ENCODE data around the gene ADORA1.

Gene ADORA1

DNA sequence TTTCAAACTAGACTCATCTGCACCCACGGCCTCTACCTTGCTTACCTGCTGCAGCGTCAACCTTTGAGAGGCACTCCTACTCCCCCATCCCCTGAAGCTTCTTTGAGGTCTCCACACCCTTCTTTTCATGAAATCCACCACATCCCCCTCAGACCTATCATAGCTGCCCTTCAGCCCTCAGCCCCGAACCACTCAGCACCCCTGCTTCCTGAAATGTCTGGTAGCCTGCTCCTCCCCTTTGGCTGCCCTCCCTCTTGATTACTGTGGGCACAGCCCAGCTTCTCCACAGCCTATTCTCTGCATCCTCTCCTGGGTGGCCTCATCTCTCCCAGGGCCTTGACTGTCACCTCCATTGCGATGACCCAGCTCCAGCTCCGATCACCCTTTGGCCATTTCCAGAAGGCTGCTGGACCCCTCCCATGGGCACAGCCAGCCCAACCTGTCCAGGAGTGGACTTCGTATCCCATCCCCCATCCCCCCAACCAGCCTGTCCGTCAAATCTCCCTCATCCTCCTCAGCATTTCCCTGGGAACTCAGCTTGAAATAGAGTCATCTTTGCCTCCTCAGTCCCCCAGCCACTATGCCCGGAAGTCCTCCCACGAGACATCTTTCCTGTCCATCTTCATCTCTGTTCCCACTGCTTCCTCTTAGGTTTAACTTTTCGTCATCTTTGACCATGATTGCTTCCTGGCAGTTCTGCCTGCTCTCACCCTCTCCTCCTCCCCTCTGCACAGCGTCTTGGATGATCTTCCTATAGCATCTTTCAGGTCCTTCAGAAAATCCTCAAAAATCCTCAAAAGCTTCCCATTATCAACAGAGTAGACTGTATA is 6.1 kb upstream of the ADORA1 start:
- DNase-seq (ENCODE audit: low read depth), result no peak

DNA sequence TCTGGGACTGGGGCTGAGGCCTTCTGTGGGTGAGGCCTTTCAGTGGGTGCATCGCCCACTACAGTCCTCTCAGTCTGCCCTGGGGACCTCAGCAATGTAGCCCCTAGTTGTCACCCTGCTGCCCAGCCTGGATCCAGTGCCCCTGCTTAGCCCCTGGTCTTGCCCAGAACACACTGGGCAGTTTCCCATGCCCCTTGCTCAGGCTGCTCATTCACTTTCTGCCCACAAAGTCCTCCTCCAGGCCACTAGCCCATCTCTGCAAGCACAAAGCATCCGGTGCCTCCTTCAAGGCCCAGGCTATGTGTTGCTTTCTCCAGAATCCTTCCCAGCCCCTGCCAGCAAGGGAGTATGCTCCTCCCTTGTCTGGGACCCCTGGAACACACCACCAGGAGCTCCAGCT is 5.4 kb upstream of the ADORA1 start:
- DNase-seq (ENCODE audit: low read depth), result no peak

DNA sequence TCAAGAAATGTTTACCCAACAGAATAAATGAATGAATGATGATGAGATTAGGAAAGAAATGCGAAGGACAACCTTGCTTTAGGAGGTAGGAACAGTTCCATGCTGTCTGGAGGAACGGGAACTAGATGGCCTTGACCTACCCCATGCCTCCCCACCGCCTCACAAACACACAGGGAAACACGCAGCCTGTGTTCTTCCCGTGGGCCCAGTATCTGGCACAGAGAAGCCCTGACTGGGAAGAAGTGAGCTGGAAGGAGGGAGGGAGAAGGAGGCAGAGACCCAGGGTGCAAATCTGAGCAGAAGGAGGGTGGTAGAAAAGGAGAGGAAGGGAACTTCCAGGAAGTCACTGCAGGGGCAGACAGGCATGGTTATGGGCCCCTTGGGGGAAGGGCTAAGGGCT is 3.5 kb upstream of the ADORA1 start:
- no peak for DNase-seq (ENCODE audit: low read depth)

DNA sequence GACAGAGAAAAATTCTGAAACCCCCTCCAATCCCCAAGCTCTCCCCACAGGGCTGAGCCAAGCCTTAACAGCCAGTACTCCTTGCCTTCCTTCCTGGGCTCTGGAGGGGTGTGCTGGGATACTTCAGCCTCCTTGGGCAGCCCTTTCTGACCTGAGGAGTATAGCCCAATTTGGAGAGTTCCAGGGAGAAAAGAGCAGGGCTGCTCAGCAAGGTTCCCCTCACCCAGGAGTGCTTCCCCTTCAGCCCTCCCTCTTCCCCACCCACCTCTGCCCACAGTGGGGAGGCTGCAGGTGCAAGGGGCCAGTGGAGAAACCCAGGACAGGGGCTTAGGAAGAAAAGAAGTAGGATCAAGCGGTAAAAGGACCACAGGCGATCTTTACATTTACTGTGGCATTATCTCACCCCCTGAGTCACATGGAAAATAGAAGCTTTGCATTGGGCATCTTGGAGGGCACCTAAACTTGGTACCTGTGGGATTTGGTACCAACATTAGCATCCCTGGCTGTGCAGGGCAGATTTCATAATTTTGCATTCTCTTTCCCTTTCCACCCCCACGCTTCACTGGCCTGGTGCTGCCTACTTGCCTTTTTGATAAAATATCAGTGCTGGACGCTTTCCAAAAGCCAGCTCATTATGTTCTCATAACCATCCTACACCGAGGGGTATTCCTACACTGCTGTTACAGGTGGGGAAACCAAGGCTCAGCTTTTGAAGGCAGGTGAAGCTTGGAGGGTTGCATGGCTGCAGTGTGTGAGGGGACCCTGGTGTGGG is 2.8 kb upstream of the ADORA1 start:
- DNase-seq (ENCODE audit: low read depth), result no peak

DNA sequence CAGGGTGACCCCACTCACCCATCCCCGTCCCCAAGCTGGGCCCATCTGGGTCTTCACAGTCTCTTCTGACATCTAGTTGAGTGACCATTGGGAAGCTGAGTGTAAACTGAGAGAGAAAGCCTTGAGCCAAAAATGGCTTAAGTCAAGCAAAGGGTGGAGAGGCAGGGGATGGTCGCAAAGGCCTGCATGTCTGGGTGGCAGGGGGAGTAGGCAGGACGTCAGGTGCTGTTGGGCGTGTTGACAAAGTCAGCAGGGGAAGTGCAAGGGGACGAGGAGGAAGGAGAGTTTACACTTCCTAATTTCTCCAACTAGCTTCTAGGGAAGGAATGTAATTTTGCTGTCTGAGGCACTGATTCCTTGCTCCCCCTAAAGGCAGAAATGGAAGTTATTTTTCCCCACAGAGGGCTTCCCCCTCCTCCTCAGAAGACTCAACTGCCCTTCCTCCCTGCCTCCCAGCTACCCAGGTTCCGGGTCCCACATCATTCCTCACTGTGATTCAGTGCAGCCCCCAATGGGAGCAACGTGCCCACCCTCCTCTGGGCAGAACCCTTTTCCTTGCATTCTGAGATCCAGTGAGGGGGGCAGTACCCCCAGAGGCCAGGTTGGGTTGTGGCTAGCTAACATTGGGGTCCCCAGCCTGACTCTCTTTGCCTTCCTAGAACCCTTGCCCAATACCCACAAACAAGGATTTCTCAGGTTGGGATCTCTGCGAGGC is 1.2 kb upstream of the ADORA1 start:
- DNase-seq (ENCODE audit: low read depth), result no peak

DNA sequence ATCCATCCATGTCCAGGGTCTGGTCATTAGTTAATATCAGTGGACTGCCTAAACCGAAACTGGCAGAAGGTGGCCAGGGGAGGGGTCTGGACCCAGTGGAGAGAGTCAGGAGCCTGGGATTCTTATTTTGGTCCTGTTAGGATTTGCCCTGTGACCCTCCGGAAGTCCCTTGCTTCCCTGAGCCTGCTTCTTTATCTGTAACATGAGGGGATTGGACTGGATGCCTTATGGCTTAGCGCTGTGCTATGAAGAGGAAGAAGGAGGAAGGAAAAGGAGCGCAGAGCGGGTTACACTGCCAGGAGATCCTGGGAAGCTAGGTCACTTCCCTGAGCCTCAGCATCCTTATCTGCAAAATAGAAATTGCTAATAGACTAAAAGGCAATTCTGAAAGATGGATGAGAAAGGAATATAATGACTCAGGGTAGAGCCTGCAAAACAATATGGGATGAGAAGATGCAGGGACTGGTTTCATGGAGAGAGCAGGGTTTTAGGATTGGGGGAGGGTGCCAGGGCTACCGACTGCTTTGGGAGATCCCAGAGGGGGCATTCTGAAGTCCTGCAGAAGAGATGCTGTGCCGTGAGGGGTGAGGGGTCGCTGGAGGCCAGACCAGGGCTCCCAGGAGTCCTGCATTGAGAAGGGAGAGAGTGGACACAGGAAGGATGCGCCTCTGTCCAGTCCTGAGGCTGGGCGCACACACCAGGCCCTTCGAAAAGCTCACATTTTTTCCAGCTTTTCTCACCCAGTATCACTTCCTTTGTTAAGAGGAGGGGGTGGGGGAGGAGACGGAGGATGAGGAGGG is 460 bp upstream of the ADORA1 start:
- DNase-seq (ENCODE audit: low read depth), result no peak

DNA sequence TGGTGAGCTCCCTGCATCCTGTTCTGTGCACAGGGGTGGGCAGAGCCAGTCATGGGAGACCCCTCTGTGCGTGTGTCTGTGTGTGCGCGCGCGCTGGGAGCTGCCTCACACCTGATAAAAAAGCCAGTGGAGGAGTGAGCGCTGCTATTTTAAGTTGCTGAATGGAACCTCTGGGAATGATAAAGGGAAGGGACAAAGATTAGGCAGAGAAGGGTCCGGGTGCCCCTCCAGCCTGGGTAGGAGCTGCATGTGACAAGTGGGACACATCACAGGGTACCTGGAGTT is 847 bp downstream of the ADORA1 start:
- DNase-seq (ENCODE audit: low read depth), result no peak

DNA sequence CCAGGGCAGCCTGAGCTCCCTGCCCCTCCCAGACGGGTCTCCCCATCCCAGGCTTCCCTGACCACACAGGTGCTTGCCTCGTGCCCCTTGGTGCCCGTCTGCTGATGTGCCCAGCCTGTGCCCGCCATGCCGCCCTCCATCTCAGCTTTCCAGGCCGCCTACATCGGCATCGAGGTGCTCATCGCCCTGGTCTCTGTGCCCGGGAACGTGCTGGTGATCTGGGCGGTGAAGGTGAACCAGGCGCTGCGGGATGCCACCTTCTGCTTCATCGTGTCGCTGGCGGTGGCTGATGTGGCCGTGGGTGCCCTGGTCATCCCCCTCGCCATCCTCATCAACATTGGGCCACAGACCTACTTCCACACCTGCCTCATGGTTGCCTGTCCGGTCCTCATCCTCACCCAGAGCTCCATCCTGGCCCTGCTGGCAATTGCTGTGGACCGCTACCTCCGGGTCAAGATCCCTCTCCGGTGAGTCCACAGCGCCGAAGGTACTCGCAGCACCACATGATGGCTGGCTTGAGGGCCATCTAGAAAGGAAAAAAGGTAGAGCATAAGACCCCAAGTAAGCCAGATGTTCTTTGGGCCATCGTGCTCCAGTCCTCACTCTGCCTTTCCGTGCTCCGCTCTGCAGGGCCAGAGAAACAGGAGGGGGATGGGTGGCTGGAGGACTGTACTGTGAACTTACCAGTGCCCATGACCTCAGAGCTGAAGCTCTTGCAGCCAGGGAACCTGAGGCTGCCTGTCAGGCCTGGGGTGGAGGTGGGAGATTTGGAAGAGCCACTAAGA is 1.4 kb downstream of the ADORA1 start:
- DNase-seq (ENCODE audit: low read depth), result no peak

DNA sequence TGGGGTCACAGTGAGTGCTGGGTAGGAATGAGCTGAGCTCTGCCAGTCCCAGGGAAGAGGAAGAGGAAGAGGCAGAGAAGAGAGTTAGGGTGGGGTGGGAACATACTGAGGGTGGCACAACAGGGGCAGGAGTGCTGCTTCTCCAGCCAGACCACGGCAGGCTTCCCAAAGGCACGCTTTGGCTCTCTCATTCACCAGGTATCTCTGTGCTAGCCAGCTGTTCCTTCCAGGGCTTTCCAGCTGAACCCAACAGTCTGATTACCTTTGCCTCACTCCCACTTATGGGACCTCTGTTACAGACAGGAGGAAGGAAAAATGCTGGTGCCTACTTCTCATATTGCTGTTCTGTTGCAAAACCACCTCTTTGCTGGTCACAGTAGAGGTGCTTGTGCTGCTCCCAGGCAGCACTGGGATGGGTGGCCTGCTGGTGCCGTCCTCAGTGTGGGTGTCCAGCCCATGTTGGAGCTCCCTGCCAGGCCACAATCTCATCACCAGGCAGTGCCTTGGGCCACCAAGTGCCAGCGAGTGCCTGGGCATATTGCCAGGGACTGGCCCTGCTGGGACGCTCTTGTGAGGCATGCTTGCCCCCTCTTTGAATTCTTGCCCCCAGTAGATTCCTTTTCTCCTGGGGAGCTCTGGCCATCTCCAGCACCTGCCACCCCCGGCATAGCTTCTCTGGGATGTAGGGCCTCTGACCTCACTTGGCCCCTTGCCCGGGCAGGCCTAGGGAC is 2.1 kb downstream of the ADORA1 start:
- DNase-seq (ENCODE audit: low read depth), result no peak

DNA sequence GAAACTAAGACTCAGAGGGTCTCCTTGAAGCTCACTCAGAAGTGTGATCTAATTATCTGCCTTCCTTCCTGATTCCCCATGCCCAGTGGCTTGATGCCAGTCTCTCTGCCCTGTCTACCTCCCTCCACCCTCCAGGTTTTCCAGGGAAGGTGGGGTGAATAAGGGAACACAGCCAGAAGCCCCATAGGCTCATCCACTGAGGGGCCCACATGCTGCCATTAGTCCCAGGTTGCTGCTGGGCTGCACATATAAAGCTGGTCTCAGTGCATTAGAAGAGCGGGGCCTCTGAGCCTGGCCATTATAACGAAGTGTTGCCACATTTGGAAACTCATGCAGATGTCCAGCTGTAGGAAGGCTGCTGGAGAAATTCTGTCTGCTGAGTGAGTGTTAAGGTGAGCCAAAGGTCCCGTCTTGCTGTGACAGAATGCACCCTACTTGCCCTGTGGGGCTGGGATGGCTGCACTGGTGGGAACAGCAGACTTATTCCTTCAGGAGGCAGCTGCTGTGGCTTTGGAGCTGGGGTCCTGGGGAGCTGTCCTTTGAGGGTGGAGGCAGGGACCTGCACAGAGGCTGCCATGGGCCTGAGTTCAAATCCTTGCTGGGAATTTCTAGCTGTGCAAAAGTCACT is 2.9 kb downstream of the ADORA1 start:
- DNase-seq (ENCODE audit: low read depth), result no peak

DNA sequence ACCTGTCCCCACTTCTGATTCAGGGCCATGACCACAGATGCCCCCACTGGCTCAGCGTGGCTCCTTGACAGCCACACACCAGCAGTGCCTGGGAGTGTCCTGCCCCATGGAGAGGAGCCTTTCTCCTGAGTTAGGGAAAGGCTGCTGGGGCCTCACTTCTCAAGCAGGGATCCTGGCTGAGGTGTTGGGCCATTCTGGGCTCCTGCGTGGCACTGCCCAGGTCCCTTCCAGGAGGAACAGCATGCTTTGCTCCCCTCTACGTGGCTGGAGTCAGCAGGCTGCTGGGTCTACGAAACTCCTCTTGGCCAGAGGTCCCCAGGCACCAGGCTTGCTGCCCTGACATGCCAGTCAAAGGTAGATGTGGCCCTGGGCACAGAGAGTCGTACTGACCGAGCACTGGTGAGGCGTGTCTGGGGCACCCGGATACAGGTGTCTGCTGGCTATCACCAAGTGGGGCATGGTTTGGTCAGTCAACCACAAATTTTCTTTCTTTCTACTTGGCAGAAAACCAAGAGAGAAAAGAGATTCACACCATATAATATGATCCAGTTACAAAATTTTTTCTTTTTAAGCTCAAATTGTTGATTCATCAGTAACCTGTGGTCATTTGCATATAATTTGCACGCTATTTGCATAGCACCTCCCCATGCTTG is 4.1 kb downstream of the ADORA1 start:
- no peak for DNase-seq (ENCODE audit: low read depth)

DNA sequence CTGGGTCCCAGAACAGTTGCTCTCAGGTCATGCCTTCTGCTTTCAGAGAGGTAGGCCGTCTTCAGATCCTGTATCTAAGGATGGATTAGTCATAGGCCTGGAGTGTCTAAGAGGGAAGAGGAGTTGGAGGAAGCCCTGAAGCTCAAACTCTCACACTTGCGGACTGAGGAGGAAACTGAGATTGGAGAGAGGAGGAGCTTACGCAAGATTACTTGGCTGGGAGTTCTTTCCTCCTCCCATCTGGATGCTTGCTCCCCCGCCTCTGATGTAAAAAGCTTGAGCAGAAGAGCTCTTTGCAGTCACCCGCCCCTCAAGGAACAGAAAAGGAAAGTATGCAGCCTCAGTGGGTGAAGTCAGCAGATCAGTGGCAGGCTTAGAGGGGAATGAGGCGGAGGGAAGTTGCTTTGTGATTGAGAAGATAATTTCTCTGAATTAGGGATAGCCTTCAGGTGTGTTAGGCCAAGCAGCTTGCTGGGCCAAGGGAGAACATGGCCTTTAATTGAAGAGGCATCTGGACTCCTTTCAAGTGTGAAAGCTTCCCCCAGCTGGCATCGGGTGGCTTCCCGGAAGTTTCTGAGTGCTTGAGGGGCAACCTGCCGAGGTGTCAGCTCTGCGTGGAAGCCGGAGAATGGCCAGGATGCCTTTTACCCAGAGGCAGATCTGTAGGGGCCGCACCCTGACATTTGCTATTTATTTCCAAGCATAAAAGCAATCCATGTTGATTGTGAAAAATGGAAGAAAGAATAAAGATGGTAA is 6.6 kb downstream of the ADORA1 start:
- no peak for DNase-seq (ENCODE audit: low read depth)

DNA sequence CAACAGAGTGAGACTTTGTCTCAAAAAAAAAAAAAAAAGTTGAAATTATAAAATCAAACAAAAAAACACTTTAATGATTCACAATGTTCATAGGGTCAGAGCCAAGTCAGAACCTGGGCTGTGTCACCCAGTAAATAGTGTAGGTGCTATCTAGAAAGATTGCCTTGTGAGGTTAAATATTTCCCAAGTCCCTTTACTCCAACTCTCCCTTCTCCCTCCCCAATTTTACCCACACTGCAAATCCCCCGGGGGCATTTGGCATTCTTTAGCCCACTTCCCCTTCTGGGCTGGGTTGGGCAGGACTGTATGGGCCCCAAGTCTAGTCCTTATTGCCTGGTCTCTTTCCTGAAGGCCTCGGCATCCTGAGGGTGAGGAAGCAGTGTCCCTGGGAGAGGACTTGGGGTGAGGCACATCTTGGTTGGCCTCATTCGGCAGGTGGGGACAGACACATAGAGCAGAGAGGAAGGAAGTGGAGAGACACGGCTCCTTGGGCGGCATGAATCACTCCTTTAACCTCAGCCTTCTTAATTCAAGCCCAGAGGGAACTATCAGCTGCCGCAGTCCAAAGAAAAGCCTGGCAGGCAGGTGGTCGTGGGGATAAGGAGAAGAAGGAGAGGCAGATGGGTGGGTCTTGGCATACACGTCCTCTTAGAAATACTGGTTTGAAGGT is 8.2 kb downstream of the ADORA1 start:
- DNase-seq (ENCODE audit: low read depth), result no peak

DNA sequence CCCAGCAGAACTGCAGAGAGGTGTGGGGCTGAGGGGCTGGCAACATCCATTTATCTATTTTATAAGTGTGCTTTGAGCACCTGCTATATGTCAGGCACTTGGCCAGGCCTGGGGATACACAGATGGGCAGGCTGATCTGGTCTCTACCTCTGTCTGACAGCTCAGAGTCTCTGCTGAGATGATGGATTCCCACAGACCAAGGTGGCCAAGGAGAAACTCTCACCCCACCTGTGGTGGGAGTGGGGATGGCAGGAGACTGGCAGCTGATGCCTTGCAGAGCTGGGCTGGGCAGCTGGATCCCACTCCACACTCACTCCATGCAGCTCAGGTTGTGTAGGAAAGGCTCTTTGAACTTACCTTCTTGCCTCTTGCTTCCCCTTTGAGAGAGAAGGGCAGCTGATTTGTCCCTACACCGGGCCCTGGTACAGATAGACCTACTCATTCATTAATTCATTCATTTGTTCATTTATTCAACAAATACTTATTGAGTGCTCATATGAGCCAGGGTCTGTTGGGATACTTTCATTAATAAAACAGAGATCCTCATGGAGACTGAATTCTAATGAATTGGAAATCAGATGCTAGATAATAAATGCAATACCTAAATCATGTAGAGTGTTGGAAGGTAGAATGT is 9.0 kb downstream of the ADORA1 start:
- no peak for DNase-seq (ENCODE audit: low read depth)

DNA sequence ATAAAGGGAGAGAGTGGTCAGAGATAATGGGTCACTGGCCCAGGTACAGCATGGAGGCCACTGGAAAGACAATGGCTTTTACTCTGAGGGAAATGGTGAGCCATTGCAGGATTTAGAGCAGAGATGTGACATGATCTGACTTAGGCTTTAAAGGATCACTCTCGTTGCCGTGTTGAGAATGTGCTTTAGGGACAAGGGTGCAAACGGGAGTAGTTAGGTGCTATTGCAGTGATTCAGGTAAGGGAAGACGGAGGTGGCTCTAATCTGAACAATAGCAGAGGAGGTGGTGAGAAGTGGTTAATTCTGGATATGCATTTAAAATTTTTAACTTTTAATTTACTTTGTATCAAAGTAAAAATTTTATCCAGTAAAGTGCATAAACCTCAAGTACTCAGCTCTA is 9.8 kb downstream of the ADORA1 start:
- no peak for DNase-seq (ENCODE audit: low read depth)

DNA sequence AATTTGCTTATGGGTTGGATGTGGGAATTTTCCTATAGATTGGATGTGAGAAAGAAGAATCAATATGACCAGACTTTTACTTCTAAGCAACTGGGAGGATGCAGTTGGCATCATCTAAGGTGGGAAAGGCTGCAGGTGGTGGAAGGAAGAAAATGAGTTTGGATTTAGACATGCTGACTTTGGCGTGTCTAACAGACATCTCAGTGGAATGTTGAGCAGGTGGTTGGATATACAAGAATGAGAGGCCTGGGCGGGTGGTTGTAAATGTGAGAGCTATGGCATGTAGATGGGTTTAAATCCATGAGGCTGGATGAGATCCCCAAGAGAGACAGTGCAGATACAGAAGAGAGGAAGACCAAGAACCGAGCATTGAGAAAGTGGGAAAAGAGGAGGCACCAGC is 10.5 kb downstream of the ADORA1 start:
- no peak for DNase-seq (ENCODE audit: low read depth)

DNA sequence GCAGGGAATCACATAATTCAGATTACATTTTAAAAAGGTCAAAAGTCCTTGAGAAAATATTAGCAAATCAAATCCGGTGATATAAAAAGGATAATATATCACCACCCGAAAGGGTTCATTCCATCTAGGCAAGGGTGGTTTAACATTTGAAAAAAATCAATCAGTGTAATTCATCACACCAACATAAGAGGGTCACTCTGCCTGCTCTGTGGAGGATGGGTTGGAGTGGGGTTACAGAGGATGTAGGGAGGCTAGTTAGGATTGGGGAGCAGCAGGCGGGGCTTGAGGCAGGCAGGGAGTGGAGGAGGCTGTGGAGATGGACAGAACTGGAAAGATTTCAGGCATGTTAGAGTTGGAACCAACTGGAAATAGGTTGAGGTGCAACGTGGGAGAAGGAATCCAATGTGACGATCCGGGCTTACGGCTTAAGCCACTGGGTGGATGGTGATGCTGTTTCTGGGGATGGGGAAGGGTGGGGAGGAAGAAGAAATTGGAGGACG is 12.5 kb downstream of the ADORA1 start:
- DNase-seq (ENCODE audit: low read depth), result no peak
